K562 (cell line): ENCODE data around the gene ISG20L2. TPM values are rescaled to one million over a fixed set of nuclear protein-coding genes. Genes with fewer than 3 reads are reported as not detected.

ENCODE experiments used
- ATAC-seq: fragments of 200-7000 bp; cut with Tn5 transposase; 3 replicates; pipeline ENCODE4 v1.9.1; 2020; ENCODE audit warnings: moderate library complexity
- BruUV-seq: library from RNA; stranded (reverse); fragments of 400-500 nt; replicated peaks from 2 replicates; lab custom pipeline; 2021; lab: Mats Ljungman, UMichigan
- CTCF ChIA-PET: fragments of 300-600 bp; formaldehyde crosslinking; extraction: SDS; loops from one replicate; lab custom pipeline; 2021; ENCODE audit warnings: low intra/inter-chr PET ratio; lab: Yijun Ruan, JAX
- POLR2A ChIA-PET: fragments of 300-600, 350-650 bp; sonication (Branson Sonifier 250); formaldehyde crosslinking; extraction: SDS; loops from one replicate; lab custom pipeline; 2021; ENCODE audit warnings: antibody characterized with exemption, inconsistent platforms; lab: Yijun Ruan, JAX
- DNase-seq, 4 experiments: peaks; one replicate each; pipeline versions ENCODE4 v3.0.0 to v3.0.0-alpha.2; 2011 to 2018; ENCODE audit warnings: low spot score in 3 of 4, mixed read lengths in 3 of 4; ENCODE audit errors: extremely low read depth in 1 of 4
- FAIRE-seq: peaks from 2 replicates; lab custom pipeline; 2011; peaks lifted over from hg19 to GRCh38; lab: Jason Lieb, UNC
- H2AFZ ChIP-seq: 2 replicates; pipeline ENCODE4 v1.6.0; 2011; ENCODE audit warnings: low read depth, low read length, control low read depth, inconsistent platforms
- H3K27ac ChIP-seq: fragments of 200-600 bp; 3 replicates; pipeline ENCODE4 v1.8.0; 2011; ENCODE audit warnings: low read depth, mild to moderate bottlenecking, control low read depth, inconsistent platforms, low read length, moderate library complexity, mixed read lengths; ENCODE audit errors: extremely low read depth
- H3K27me3 ChIP-seq, 2 experiments: fragments of 300-600 bp in 1 of 2; 2 replicates in 1 of 2; 3 replicates in 1 of 2; pipeline versions ENCODE4 v1.6.0 to v1.8.0; 2011; ENCODE audit warnings: inconsistent platforms in 2 of 2, low read length in 2 of 2, mild to moderate bottlenecking in 1 of 2, mixed read lengths in 1 of 2, moderate library complexity in 1 of 2; ENCODE audit not compliant: control insufficient read depth in 2 of 2, insufficient read depth in 2 of 2
- H3K36me3 ChIP-seq: fragments of 300-600 bp; 3 replicates; pipeline ENCODE4 v1.8.0; 2011; ENCODE audit warnings: mild to moderate bottlenecking, low read length, inconsistent platforms; ENCODE audit not compliant: control insufficient read depth, insufficient read depth
- H3K4me1 ChIP-seq, 2 experiments: fragments of 200-600 bp in 1 of 2; replicated peaks in 1 of 2; 2 replicates in 1 of 2; 3 replicates in 1 of 2; pipeline versions ENCODE4 v1.5.1 to v1.8.0; 2011; ENCODE audit warnings: inconsistent platforms in 2 of 2, low read length in 2 of 2, mild to moderate bottlenecking in 1 of 2, mixed read lengths in 1 of 2, moderate library complexity in 1 of 2; ENCODE audit not compliant: control insufficient read depth in 2 of 2, insufficient read depth in 2 of 2
- H3K4me2 ChIP-seq: 2 replicates; pipeline ENCODE4 v1.6.1; 2011; ENCODE audit warnings: low read length, control low read depth, inconsistent platforms, mixed read lengths; ENCODE audit not compliant: insufficient read depth
- H3K4me3 ChIP-seq: fragments of 200-600 bp; sonication (generic), shearing (Covaris generic); 2 replicates; pipeline ENCODE4 v1.5.1; 2016; ENCODE audit warnings: control low read depth, inconsistent platforms
- H3K79me2 ChIP-seq: fragments of 200-600 bp; 3 replicates; pipeline ENCODE4 v1.8.0; 2011; ENCODE audit warnings: low read length, inconsistent platforms; ENCODE audit not compliant: control insufficient read depth, insufficient read depth
- H3K9ac ChIP-seq, 2 experiments: 2 replicates each; pipeline versions ENCODE4 v1.6.0 to v1.6.1; 2011; ENCODE audit warnings: low read depth in 2 of 2, low read length in 2 of 2, control low read depth in 1 of 2, inconsistent platforms in 1 of 2, mild to moderate bottlenecking in 1 of 2, mixed read lengths in 1 of 2; ENCODE audit not compliant: insufficient read depth in 1 of 2
- H3K9me1 ChIP-seq: one replicate; pipeline ENCODE4 v1.6.0; 2011; ENCODE audit warnings: inconsistent platforms, mild to moderate bottlenecking, low read length, moderate library complexity; ENCODE audit not compliant: control insufficient read depth, insufficient read depth
- H3K9me3 ChIP-seq: replicated peaks from 2 replicates; pipeline ENCODE4 v1.5.1; 2011; ENCODE audit warnings: low read depth, low read length, inconsistent platforms; ENCODE audit not compliant: control insufficient read depth, insufficient read depth
- H4K20me1 ChIP-seq: replicated peaks from 2 replicates; pipeline ENCODE4 v1.6.1; 2011; ENCODE audit warnings: low read length, inconsistent platforms, mixed read lengths; ENCODE audit not compliant: control insufficient read depth, insufficient read depth
- PURB ChIP-seq: sonication (generic); formaldehyde crosslinking; IDR thresholded peaks from 2 replicates; pipeline ENCODE4 v1.9.0; 2021; ENCODE audit warnings: low read depth, mild to moderate bottlenecking, missing genetic modification reagents
- RAD51 ChIP-seq: fragments of 450-650 bp; IDR thresholded peaks from 2 replicates; pipeline ENCODE4 v1.7.1; 2016; ENCODE audit warnings: low read depth, mild to moderate bottlenecking, borderline replicate concordance
- RUNX1 ChIP-seq: sonication (generic); IDR thresholded peaks from 2 replicates; pipeline ENCODE4 v1.6.1; 2016; ENCODE audit warnings: antibody characterized with exemption, low read depth
- TOE1 ChIP-seq, 2 experiments: fragments of 450-650 bp in 1 of 2; sonication (generic) in 1 of 2; formaldehyde crosslinking in 1 of 2; IDR thresholded peaks; 2 replicates each; pipeline versions ENCODE4 v1.7.1 to v1.8.0; 2016 to 2022; ENCODE audit warnings: borderline replicate concordance in 2 of 2, mild to moderate bottlenecking in 2 of 2, antibody characterized with exemption in 1 of 2, inconsistent platforms in 1 of 2, low read depth in 1 of 2, missing genetic modification reagents in 1 of 2, moderate library complexity in 1 of 2
- ZBTB34 ChIP-seq: fragments of 250-450 bp; sonication (Bioruptor Pico); IDR thresholded peaks from 2 replicates; pipeline ENCODE4 v1.8.0; 2021; ENCODE audit warnings: mild to moderate bottlenecking, moderate library complexity
- ZNF184 ChIP-seq: sonication (generic); formaldehyde crosslinking; IDR thresholded peaks from 2 replicates; pipeline ENCODE4 v1.5.0; 2020; ENCODE audit warnings: missing genetic modification reagents
- WGBS: fragments of 100-300 bp; shearing (Covaris generic); methylation state at CpG from one replicate; pipeline ENCODE4 v1.1.6; 2016; ENCODE audit warnings: low coverage, mixed read lengths; ENCODE audit not compliant: insufficient coverage; ENCODE audit errors: missing lambda C conversion rate; 5-methylcytosine and 5-hydroxymethylcytosine counted together
- in situ Hi-C: fragments of 300-500 bp; cut with MboI; formaldehyde crosslinking; loops from 4 replicates; pipeline ENCODE4 v1.15.0; 2018; ENCODE audit warnings: inconsistent platforms, mixed read lengths
- intact Hi-C: fragments of 100-400 bp; cut with micrococcal nuclease; formaldehyde crosslinking; loops from 2 replicates; pipeline ENCODE4 v1.14.2; 2022
- polyA plus RNA-seq, 8 experiments: library from polyadenylated mRNA; depleted of rRNA in 4 of 8; stranded (reverse) in 5 of 8; unstranded in 3 of 8; fragments of >200 nt; fragmentation: Nextera tagmentation in 2 of 8; fragmentation: Illumina TruSeq in 1 of 8; extraction: Ambion mirVana in 2 of 8; extraction: Trizol in 1 of 8; gene quantifications; 2 replicates each; pipeline versions ENCODE4 v1.2.1 to v1.2.3, GENCODE V29; 2011 to 2014; ENCODE audit warnings: inconsistent platforms in 1 of 8, missing spikeins in 1 of 8
- total RNA-seq, 7 experiments: library from RNA; depleted of rRNA in 6 of 7; stranded (reverse); fragments of >200 nt in 6 of 7; fragmentation: Illumina TruSeq in 2 of 7; extraction: Trizol in 2 of 7; gene quantifications; 2 replicates each; pipeline versions ENCODE4 v1.2.1 to v1.2.3, GENCODE V29; 2011 to 2021; ENCODE audit warnings: low replicate concordance in 1 of 7

The ISG20L2 gene
- total and polyA plus RNA-seq, 9 of the 15 experiments (the other 6 are each of a cell fraction or from before 2014, with no cell fraction given) = 21.3 to 130 (median 50.3) TPM

- POLR2A ChIA-PET = interaction anchor here (1.0 to 1.6 kb wide), 2 partner anchors 15 to 42 kb away, joined by 3 to 10 read pairs; no protein-coding TSS in a partner anchor
Measured at GRCh38 chr1:156704166-156704711, 24.3 kb downstream of the ISG20L2 start.

GRCh38 chr1:156703741-156704140 lies 24.8 kb downstream of the ISG20L2 start:
- no peak for FAIRE-seq
- Histone ChIP-seq H3K9me3 (no peaks in the 10 kb centered on the region), H4K20me1 (no peaks in the 10 kb centered on the region), H3K9ac (peak overlapping the region in 1 of 2 experiments; percentile 29; a peak in 1 of 4 replicates), H2AFZ (no peak overlapping the region), H3K27me3 (no peaks in the 10 kb centered on the region), H3K9me1 (no peaks in the 10 kb centered on the region), H3K27ac (no peak overlapping the region), H3K4me3 (no peak overlapping the region), H3K4me1 (peaks cover 15 to 36% of the 10 kb centered on the region in 2 experiments; a peak in 4 of 5 replicates), H3K4me2 (no peak overlapping the region), H3K79me2 (no peaks in the 10 kb centered on the region), H3K36me3 (no peaks in the 10 kb centered on the region)
- no TSS peak for BruUV-seq
- ChIA-PET CTCF (interaction anchor here (4.4 kb wide), 1 partner anchor 14 kb away, joined by 64 read pairs; no protein-coding TSS in a partner anchor), POLR2A (interaction anchor here (0.7 to 1.6 kb wide), 3 partner anchors 14 to 42 kb away, joined by 3 to 10 read pairs (median 4); no protein-coding TSS in a partner anchor)
- intact Hi-C loops (no loop called here), in situ Hi-C loops (no loop called here)
- ATAC-seq = peak; percentile 32
- peak in 1 of 4 experiments; percentile 46 for DNase-seq
- 7% methylated on average over 4 of the region's 4 CpGs for WGBS
- no peak for TF ChIP-seq RUNX1
- TF ChIP-seq ZBTB34 (CRISPR knock-in tag) = no peak

More at GRCh38 chr1:156704166-156704711, 24.3 kb downstream of the ISG20L2 start:
- BruUV-seq = no TSS peak
- Histone ChIP-seq H3K9me3 (no peaks in the 10 kb centered on the region), H3K9me1 (no peaks in the 10 kb centered on the region), H3K4me2 (no peak overlapping the region), H3K4me1 (peaks cover 15 to 36% of the 10 kb centered on the region in 2 experiments; a peak in 4 of 5 replicates), H3K36me3 (no peaks in the 10 kb centered on the region), H3K4me3 (no peak overlapping the region), H3K27ac (no peak overlapping the region), H4K20me1 (no peaks in the 10 kb centered on the region), H2AFZ (no peak overlapping the region), H3K27me3 (no peaks in the 10 kb centered on the region), H3K9ac (peak overlapping the region in 1 of 2 experiments; percentile 54; a peak in 1 of 4 replicates), H3K79me2 (no peaks in the 10 kb centered on the region)
- 57% methylated on average over 7 of the region's 10 CpGs for WGBS
- no peak for TF ChIP-seq RAD51
- TF ChIP-seq ZNF184 (CRISPR knock-in tag) = no peak
- no peak for TF ChIP-seq TOE1 (IDR thresholded peaks at IDR 0.05; ENCODE audit: borderline replicate concordance)
- TF ChIP-seq TOE1 (CRISPR knock-in tag; IDR thresholded peaks at IDR 0.05; ENCODE audit: borderline replicate concordance, low read depth) = no peak
- no peak for TF ChIP-seq PURB (CRISPR knock-in tag)
- in situ Hi-C loops = no loop called here
- no peak for DNase-seq
- no peak for ATAC-seq
- FAIRE-seq = no peak
- CTCF ChIA-PET = interaction anchor here (1.4 to 4.4 kb wide), 2 partner anchors 15 to 76 kb away, joined by 4 to 64 read pairs; no protein-coding TSS in a partner anchor
- intact Hi-C loops = no loop called here
